ENCODE results near the gene PRSS58.

- TF ChIP-seq CTCF (IDR thresholded peaks at IDR 0.05), result no peak
- TF ChIP-seq EP300 (IDR thresholded peaks at IDR 0.05), result no peak
These were observed 14.0 kb downstream of the PRSS58 start for GRCh38 chr7:142243823-142244222.

Measured in tibial nerve (tissue), 4 donors.